NCI-H1105 (cell line): ENCODE data around the gene INPP5B.

Source experiments
- DNase-seq: peaks from one replicate; lab custom pipeline; 2025; lab: John Stamatoyannopoulos, UW

The INPP5B gene

DNA sequence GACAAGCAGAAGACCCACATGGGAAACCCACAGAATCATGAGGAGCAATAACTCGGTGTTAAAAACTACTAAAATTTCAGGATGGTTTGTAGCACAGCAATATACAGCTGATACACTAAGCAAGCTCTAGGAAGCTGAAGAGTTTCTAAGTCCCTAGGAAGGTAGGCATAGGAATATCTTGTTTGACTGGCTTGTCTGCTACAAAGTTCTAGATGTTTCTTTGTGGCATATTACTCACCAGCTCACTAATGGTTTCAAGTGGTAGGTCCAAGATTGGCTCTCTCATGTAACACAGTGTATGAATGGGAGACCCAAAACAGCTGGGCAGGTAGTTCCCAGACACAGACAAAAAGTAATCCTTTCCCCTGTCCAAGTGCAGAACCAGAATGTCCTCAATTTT lies 74.2 kb downstream of the INPP5B start:
- no peak for DNase-seq

DNA sequence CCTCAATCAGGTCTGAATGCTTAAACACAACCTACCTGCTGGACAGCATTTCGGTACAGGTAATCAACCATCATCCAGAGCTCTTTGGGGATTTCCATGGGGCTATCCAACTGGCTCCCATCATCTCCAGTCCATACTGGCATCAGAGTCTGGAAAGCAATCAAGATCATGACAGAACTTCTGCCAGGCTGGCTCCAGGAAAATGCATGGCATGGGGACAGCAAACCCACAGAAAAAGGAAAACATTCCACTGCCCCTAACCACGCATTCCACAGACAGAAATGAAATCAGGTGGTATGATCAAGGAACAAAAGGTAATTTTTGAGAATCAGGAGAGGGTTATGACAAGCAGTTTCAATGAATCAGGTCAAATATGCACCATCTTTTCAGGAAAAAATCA lies 78.4 kb downstream of the INPP5B start:
- no peak for DNase-seq

DNA sequence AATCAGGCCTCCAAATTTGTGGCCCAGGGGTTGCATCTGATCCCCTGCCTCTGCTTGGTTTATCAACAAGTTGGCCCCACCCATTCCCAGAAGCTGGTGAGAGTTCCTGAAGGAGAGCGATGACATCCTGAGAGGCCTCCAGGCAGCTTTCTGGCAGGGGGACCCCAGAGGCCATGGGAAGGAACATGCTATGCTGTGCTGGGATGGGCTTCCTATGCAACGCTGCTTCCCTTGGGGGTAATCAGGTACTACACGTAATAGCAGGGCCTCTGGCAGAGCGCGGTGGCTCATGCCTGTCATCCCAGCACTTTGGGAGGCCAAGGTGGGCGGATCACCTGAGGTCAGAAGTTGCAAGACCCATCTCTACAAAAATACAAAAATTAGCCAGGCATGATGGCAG lies 79.1 kb downstream of the INPP5B start:
- no peak for DNase-seq

DNA sequence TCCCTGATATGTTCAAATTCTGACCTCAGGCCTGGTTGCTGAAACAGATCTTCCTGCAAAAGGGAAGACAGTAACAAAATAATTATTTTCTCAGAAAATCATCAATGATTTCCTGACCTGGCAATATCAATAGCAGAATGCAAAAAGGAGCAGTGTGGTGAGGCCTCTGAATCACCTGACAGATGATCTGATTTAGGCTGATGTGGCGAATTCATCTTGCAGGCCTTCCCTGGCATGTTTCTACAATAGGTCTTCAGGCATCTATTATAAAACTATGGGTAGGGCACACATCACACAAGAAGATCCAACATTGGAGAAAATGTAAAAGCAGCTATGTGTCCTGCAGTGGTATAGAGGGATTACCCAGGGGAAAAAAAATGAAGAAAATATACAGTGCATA lies 80.4 kb downstream of the INPP5B start:
- DNase-seq = no peak

DNA sequence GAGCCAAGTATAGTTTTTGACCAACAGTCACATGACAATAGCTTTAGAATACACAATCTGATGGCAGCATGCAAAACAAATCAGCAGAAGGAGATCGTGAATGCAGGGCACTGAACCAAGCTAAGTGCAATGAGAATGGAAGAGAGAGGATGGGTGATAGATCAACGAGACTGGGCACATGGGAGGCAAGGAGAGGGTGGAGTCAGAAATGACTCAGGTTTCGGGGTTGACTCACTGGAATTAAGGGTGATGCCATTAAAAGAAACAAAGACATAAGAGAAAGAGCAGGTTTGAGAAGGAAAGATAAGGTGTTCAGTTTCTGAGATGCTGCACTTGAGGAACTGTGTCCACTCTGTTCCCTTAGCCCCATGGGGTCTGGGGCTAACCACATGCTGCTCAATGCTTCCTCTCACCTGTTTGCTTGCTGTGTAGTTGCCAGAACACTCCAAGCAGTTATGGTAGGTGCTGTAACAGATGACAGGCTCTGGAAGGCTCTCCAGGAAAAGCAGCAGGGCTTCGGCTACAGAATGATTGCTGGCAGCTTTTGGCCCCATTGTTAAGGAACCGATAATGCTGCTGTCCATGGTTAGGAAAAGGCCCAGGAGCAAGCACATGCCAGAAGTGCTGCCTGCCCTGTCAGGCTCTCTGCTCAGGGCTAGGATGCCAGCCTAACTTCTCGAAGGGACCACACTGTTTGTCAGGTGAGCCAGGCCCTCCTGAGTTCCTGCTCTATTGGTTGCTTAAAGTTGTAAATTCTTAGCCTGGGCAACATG lies 81.3 kb downstream of the INPP5B start:
- DNase-seq = no peak

DNA sequence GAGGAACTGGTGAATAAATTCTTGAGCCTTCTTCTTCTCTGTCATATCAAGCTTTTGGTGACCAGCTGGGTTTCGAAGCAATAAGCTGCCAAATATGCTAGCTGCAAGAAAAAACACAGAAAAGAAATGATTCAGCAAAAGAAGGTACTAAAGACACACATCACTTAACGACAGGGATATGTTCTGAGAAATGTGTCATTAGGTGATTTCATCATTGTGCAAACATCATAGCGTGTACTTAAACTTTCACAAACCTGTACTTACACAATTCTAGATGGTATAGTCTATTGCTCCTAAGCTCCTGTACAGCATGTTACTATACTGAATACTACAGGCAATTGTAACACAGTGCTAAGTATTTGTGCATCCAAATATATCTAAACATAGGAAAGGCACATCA lies 84.5 kb downstream of the INPP5B start:
- DNase-seq = no peak

DNA sequence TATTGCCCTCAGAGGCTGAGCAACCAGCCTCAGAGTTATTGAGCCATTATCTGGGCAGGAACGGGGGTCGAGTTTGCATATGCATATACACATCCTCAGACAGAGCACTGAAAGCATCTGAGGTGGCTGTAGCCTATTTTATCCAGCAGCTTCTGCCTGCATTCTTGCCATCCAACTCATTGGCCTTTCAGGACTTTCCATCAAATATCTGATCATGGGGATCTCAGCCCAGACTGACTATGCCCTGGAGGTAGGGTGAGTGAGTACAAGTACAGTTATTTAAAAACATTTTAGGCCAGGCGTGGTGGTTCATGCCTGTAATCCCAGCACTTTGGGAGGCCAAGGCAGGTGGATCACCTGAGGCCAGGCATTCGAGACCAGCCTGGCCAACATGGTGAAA lies 85.7 kb downstream of the INPP5B start:
- no peak for DNase-seq

DNA sequence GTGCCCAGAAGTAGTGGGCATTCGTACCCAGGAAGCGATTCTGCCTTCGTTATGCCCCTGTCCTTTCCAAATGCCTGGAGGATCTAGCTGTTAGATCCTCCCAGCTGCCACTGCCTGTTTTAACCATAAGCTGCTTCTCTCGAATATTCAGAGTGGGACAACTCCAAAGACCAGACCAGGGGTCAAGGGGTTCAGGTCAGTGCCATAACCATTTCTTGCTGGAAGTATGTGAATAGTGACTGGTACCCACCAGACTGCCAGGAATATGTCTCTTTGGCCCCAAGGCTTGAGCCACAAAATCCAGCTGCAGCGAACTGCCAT lies 86.5 kb downstream of the INPP5B start:
- no peak for DNase-seq

DNA sequence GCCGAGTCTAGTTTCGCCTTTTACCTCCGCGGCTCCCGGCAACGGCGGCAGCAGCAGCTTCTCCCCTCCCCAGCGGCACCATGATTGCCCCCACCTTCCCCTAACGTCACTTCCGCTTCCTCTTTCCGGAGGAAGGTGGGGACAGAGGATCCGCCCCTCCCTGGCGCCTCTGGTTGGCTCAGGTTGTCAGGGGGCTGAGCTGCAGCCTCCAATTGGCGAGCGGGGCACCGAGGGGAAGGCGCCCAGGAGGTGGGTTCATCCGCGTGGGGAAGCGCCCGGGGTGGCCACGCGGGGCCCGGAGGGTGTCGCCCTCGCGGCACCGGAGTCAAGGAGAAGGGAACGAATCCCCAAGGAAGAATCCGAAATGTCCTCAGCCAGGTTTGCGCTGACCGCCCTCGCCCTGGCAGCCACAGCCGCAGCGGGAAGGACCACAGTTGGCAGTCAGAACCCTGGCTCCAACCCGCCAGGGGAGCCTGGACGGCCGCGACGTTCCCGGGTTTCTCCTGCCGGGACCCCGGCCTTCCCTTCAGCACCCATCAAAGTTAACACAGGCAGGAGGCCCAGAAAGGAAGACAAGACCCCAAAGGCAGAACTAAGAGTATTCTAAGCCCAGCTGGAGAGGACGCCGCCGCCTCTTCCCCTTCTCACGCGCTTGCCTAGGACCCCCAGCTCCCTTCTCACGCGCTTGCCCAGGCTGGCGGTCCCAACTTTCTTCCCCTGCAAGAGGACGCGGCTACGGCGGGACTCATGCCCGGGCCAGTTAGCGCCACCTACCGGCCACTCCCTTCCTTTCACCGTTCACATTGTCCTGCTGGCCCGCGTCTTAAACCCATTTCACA lies 87.1 kb downstream of the INPP5B start, which contains the start of gene MTF1:
MTF1 (minus strand) TSS at position 86 of the 839 bp plus-strand sequence. CDS start 1,934 bp downstream, outside the sequence.
- peak; percentile 97 for DNase-seq

DNA sequence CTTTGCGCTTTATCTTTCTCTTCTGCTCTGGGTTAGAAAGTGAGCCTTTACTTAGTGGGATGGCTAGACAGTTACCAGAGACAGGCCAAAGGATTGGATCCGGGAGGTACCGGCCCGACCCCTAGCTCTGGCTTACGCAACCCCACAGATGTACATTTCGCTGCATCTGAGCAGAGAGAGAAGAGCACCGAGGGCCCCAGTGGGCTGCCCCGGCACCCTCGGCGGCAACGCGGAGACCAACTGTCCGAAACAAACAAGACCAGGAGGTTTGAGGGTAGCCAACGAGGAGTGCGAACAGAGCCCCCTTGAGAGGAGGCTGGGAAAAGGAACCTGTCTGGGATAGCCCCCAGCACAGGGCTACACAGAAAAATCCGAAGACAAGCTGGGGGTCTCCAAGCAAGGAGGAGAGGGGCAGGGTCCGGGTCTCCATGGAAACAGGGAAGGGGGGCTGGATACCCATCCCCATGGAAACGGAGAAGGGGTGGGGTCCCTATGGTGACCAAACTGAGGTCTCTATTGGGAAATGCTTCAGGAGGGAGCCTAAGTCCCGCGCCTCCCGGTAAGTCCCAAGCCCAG lies 87.8 kb downstream of the INPP5B start:
- DNase-seq = peak; percentile 74

DNA sequence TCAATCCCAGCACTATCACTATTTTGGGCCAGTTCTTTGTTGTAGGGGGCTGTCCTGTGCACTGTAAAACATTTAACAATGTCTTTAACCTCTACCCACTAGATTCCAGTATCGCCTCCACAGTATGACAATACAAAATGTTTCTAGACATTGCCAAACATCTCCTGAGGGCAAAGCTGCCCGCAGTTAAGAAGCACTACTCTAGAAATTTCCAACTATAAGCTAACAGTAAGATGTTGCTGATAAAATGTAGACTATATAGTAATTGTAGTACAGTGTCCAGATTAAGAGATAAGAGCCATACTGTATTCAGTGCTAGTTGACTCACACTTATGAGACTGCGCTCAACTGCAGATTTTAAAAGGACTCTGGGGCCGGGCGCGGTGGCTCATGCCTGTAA lies 92.4 kb downstream of the INPP5B start:
- DNase-seq = no peak

DNA sequence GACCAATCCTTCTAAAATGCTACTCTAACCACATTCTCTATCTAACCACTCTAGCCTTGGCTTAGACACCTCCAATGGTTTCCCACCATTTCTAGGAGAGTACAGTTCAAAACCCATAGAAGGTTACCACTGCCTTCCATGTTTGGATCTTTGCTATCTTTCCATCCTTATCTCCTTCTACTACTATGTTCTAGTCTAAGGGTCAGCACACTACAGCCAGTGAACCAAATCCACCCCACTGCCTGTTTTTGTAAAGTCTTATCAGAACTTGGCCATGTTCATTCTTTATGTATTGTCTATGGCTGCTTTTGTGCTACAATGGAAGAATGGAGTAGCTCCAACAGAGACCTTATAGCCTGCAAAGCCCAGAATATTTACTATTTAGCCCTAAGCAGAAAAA lies 93.7 kb downstream of the INPP5B start:
- no peak for DNase-seq

DNA sequence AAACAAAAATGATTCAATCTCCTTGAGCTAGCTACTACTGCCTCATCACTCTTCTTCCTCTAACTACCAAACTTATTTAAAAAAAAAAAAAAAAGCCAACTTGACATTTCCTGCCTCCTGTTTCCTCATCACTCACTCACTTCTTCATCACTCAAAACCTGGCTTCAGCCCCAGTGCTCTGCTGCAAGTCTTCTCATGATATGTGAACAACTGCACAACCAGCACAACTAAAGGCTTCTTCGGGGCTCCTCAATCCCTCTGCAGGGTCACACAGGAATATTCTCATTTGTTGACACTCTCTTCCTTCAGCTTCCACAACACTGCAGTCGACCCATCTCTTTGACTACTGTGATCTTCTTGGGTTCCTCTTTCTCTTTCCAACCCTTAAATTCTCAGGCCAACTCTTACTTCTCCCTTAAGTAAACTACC lies 95.1 kb downstream of the INPP5B start:
- no peak for DNase-seq

DNA sequence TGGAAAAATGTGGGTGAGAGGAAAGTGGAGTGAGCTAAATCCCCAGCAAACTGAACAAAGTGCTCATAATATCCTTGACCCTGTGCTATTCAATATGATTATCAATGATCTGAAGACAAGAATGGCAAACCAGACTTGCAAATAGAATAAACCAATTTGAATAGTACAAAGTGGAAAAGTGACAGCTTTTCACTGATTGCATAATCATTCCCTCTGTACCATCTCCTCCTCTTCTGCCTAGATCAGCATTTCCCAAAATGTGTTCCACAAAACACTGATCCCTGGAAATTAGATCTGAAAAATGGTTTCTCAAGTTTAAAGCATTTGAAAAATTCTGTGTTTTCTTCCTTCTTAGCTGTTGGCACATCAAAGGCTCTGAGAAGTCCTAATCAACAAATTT lies 95.6 kb downstream of the INPP5B start:
- no peak for DNase-seq

DNA sequence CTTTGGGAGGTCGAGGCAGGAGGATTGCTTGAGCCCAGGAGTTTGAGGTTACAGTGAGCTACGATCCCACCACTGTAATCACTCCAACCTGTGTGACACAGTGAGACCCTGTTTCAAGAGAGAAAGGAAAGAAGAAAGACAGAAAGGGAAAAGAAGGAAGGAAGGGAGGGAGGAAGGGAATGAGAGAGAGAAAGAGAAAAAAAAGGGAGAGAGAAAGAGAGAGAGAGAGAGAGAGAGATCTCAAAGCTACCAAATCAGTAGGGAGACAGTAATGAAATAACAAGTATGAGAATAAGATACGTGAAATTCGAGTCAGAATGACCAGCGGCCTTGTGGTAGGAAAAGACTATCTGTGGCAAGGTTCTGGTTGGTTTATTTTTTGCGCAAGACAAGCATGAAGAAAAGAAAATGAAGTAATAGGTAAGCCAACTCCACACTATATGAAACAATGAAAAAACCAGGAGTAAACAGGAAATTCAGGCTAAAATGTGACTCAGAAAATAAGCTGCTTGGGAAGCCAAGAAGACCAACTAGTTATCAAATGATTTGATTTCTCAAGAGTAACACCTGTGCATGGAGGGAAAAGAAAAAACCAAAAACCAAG lies 96.4 kb downstream of the INPP5B start:
- no peak for DNase-seq

DNA sequence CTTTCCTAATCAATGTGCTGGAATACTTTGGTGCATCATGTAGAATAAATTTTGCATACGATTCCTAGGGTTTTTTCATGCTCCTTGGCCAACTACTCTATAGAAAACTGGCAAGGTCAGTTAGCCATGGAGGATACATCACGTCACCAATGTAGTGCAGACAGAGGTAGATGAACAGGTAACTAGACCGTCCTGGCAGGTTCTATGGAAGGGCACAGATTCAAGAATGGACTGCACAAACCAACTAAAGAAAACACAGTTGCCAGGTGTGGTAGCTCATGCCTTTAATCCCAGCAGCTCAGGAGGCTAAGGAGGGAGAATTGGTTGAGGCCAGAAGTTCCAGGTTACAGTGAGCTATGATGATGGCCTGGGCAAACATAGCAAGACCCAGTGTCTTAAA lies 97.4 kb downstream of the INPP5B start:
- DNase-seq = no peak

DNA sequence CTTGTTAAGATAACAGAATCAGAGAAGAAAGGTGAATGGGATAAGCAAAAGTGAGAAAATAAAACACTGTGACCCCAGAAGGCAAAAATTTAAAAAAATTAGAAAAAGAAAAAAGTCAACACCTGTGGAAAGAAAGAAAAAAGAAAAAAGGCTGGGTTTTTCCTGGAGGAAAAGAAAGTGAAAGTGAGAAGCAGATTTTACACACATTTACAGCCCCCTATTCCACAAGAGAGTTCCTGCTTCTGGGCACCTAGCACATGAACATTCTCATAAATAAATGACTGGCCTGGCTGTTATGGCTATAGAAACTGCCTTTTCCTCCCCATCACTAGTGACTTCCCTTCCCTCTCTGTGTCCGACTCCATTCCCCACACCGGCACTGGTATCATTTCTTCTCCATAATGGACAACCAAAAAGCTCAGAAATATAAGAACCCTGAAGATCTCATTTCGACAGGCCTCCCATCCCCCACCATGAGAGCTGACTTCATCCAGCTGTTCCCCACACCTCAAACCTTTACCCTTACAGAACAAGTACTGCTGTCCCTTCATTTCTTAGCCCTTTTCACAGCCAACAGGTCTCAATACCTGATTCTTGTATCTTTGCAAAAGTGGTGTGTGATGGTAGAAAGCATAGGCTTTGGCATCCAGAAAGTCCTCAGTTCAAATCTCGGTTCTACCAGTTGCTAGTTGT lies 100.1 kb downstream of the INPP5B start:
- no peak for DNase-seq

DNA sequence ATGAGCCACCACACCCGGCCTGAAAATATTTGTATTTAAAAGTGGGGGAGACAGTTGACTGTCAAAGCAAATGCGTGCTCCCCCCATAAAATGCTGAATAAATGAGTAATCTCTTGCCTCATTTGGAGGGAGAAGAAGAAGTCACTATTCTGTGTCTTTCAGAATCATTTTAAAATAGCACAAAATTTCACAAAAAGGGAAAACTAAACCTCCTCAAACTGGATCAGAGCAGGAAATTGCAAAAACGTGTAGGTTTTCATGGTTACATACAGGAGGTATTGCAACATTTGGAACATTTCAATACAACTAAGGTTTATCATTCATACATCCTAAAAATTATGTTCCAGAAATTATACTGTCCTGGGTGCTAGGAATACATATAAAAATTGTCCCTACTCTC lies 101.1 kb downstream of the INPP5B start:
- no peak for DNase-seq

DNA sequence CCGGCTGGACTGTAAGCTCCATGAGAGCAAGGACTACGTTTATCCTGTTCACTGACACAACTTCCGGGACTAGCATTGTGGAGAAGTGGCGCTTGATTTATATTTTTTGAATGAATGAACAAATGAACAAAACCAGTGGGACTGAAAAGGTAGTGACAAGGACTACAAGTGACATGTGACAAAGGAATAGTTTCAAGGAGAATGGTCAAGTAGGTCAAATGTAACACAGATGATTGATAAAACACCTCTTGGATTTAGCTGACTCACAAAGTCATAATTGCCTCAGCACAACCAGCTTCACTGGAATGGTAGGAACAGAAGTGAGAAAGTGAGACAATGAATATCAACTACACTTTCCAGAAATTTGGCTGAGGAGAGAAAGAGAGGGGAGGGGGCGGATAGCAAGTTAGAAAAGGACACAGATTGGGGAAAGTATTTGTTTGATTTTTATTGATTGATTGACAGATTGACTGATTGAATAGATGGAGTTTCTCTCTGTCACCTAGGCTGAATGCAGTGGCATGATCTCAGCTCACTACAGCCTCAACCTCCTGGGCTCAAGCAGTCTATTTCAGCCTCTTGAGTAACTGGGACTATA lies 101.7 kb downstream of the INPP5B start:
- DNase-seq = no peak

DNA sequence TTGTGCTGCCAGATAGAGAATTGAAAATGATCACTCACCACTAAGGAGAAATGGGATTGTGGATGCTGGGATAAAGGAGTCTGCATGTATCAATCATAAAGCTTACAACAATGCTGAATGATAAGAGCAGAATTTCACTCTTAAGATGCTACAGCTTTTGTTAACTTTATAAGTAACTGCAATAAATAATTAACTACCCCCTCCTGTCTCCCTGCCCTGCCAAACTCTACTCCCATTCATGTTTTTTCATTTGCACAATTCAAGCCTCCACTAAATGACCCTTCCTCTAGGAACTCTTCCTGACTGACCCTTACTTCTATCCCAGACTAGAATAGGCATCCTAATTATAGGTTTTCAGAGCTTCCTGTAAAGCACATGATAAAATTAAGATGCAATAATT lies 102.3 kb downstream of the INPP5B start:
- no peak for DNase-seq

DNA sequence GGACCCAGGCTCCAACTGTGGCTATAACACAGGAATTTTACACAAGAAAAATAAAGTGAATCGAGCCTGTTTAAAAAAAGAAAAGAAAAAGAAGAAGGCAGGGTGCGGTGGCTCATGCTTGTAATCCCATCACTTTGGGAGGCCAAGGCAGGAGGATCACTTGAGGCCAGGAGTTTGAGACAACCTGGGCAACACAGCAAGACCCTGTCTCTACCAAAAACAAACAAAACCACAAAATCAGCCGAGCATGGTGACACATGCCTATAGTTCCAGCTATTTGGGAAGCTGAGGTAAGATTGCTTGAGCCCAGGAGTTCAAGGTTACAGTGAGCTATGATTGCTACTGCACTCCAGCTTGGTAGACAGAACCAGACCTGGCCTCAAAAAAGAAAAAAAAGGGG lies 105.2 kb downstream of the INPP5B start:
- no peak for DNase-seq

DNA sequence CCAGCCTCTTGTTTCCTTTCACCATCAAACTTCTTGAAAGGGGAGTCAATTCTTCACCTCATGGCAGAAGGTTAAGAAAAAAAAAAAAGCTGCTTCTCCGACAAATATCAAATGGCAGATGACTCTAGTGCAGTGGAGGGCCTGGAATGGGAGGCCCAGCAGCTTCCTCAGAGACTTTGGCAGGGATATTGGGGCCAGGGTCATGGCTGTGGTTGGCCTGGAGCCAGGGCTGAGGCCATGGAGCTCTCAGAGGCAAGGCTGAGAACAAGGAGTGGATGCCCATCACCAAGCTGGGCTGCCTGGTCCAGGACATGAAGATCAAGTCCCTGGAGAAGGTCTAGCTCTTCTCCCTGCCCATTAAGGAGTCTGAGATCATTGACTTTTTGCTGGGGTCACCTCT lies 106.1 kb downstream of the INPP5B start:
- no peak for DNase-seq
